Neural progenitor cell (in vitro differentiated cells): ENCODE data around the gene COPA. TPM values are rescaled to one million over a fixed set of nuclear protein-coding genes. Genes with fewer than 3 reads are reported as not detected.

ENCODE experiments used
- DNase-seq: peaks from one replicate; pipeline ENCODE4 v3.0.0-alpha.2; 2016; ENCODE audit warnings: low spot score
- H2AFZ ChIP-seq: fragments of 200-600 bp; sonication (generic); replicated peaks from 2 replicates; pipeline ENCODE4 v1.6.1; 2016; ENCODE audit warnings: antibody characterized with exemption
- H3F3A ChIP-seq: fragments of 200-600 bp; sonication (generic); 2 replicates; pipeline ENCODE4 v1.6.1; 2016; ENCODE audit warnings: antibody characterized with exemption, low read depth
- H3K27ac ChIP-seq: fragments of 200-600 bp; sonication (generic); 2 replicates; pipeline ENCODE4 v1.5.1; 2016; ENCODE audit warnings: mild to moderate bottlenecking
- H3K27me3 ChIP-seq: fragments of 200-600 bp; sonication (generic); 2 replicates; pipeline ENCODE4 v1.6.1; 2016; ENCODE audit warnings: mild to moderate bottlenecking, moderate library complexity
- H3K36me3 ChIP-seq: fragments of 200-600 bp; sonication (generic); 2 replicates; pipeline ENCODE4 v1.5.1; 2016
- H3K4me1 ChIP-seq: fragments of 200-600 bp; sonication (generic); 2 replicates; pipeline ENCODE4 v1.6.1; 2016; ENCODE audit warnings: mixed run types
- H3K4me2 ChIP-seq: fragments of 200-600 bp; sonication (generic); 2 replicates; pipeline ENCODE4 v1.6.1; 2016
- H3K4me3 ChIP-seq: fragments of 200-600 bp; sonication (generic); 2 replicates; pipeline ENCODE4 v1.5.1; 2016
- H3K79me2 ChIP-seq: fragments of 200-600 bp; sonication (generic); 2 replicates; pipeline ENCODE4 v1.6.1; 2016; ENCODE audit warnings: low read depth
- H3K9ac ChIP-seq: fragments of 200-600 bp; sonication (generic); 2 replicates; pipeline ENCODE4 v1.6.1; 2016
- H3K9me3 ChIP-seq: fragments of 200-600 bp; sonication (generic); 2 replicates; pipeline ENCODE4 v1.5.1; 2016; ENCODE audit warnings: low read depth
- H4K20me1 ChIP-seq: fragments of 200-600 bp; sonication (generic); 2 replicates; pipeline ENCODE4 v1.6.1; 2016; ENCODE audit warnings: low read depth
- H3K27ac Mint-ChIP-seq: 3 replicates; pipeline ENCODE4 v1.8.0; 2021; ENCODE audit warnings: mixed read lengths
- H3K27me3 Mint-ChIP-seq: 2 replicates; pipeline ENCODE4 v1.8.0; 2022; ENCODE audit warnings: low read depth, mild to moderate bottlenecking, inconsistent platforms, moderate library complexity, mixed read lengths; ENCODE audit not compliant: insufficient read depth
- H3K36me3 Mint-ChIP-seq: 3 replicates; pipeline ENCODE4 v1.8.0; 2021; ENCODE audit warnings: mixed read lengths
- H3K4me1 Mint-ChIP-seq: 3 replicates; pipeline ENCODE4 v1.8.0; 2021; ENCODE audit warnings: mixed read lengths
- H3K4me3 Mint-ChIP-seq: 3 replicates; pipeline ENCODE4 v1.8.0; 2021; ENCODE audit warnings: mild to moderate bottlenecking, moderate library complexity, mixed read lengths
- H3K9me3 Mint-ChIP-seq: 3 replicates; pipeline ENCODE4 v1.8.0; 2020; ENCODE audit warnings: mixed read lengths
- EZH2 ChIP-seq: fragments of 200-600 bp; sonication (generic); IDR thresholded peaks from 2 replicates; pipeline ENCODE4 v1.6.1; 2017; ENCODE audit warnings: antibody characterized with exemption, mild to moderate bottlenecking, moderate library complexity
- EZH2phosphoT487 ChIP-seq: fragments of 200-600 bp; sonication (generic); IDR thresholded peaks from 2 replicates; pipeline ENCODE4 v1.6.1; 2017; ENCODE audit warnings: antibody characterized with exemption
- total RNA-seq: library from RNA; depleted of rRNA; stranded (reverse); fragments of >200 nt; gene quantifications from 2 replicates; pipeline ENCODE4 v1.2.3, GENCODE V29; 2015; ENCODE audit warnings: low replicate concordance
- TF ChIP-seq, protein P1 (sequence below): fragments of 200-600 bp; sonication (generic); IDR thresholded peaks from 2 replicates; pipeline ENCODE4 v1.5.1; 2017; ENCODE audit warnings: antibody characterized with exemption, mild to moderate bottlenecking

Gene COPA
- total RNA-seq, 1 donor from 2014 or later, result 82.6 TPM

DNA sequence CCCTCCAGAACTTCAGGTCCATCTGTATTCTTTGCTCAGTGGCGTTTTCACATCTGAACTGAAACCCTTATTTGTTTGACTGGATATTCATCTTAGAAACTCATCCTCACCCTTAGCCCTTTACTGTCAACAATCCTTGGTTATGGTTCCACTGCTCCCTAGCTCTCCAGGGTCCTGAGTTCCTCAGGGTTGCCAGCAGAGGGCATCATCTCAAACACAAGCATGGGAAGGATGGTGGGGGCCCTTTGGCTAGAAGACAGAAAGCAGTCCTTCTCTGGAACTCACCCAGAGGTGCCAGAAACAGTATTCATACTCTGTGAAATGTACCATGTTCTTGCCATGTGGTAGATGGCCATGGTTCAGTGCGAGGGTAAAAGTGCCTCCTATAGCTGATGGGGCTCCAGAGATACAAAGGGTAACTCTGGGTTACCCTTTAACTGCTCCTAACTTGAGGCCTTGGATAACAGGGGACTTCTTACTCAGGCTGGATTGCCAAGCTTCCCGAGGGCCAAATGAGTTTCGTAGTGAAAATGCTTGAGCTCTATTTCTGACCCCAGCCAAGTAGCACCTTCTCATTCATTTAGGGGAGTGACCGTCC, 11.4 kb upstream of the COPA start:
- no peaks in the 10 kb centered on the region for H3K9me3 Mint-ChIP-seq
- peaks cover 17% of the 10 kb centered on the region for H3K36me3 ChIP-seq
- no peak overlapping the region for H3K4me3 ChIP-seq
- no peak overlapping the region for H3K27ac ChIP-seq
- peaks cover 6% of the 10 kb centered on the region for H3F3A ChIP-seq
- H3K4me1 Mint-ChIP-seq, result no peaks in the 10 kb centered on the region
- no peak overlapping the region for H3K27ac Mint-ChIP-seq
- H3K36me3 Mint-ChIP-seq, result peaks cover 45% of the 10 kb centered on the region
- H3K79me2 ChIP-seq, result no peaks in the 10 kb centered on the region
- no peaks in the 10 kb centered on the region for H3K27me3 Mint-ChIP-seq
- H3K4me3 Mint-ChIP-seq, result no peak overlapping the region
- H3K27me3 ChIP-seq, result no peaks in the 10 kb centered on the region
- H2AFZ ChIP-seq, result no peak overlapping the region
- no peak overlapping the region for H3K9ac ChIP-seq
- no peaks in the 10 kb centered on the region for H3K4me1 ChIP-seq
- H3K9me3 ChIP-seq, result no peaks in the 10 kb centered on the region
- TF ChIP-seq, protein P1, sequence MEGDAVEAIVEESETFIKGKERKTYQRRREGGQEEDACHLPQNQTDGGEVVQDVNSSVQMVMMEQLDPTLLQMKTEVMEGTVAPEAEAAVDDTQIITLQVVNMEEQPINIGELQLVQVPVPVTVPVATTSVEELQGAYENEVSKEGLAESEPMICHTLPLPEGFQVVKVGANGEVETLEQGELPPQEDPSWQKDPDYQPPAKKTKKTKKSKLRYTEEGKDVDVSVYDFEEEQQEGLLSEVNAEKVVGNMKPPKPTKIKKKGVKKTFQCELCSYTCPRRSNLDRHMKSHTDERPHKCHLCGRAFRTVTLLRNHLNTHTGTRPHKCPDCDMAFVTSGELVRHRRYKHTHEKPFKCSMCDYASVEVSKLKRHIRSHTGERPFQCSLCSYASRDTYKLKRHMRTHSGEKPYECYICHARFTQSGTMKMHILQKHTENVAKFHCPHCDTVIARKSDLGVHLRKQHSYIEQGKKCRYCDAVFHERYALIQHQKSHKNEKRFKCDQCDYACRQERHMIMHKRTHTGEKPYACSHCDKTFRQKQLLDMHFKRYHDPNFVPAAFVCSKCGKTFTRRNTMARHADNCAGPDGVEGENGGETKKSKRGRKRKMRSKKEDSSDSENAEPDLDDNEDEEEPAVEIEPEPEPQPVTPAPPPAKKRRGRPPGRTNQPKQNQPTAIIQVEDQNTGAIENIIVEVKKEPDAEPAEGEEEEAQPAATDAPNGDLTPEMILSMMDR, result peak; percentile 81
- TF ChIP-seq EZH2, result no peak
- no peak overlapping the region for H3K4me2 ChIP-seq
- DNase-seq, result peak; percentile 76
- H4K20me1 ChIP-seq, result no peaks in the 10 kb centered on the region

DNA sequence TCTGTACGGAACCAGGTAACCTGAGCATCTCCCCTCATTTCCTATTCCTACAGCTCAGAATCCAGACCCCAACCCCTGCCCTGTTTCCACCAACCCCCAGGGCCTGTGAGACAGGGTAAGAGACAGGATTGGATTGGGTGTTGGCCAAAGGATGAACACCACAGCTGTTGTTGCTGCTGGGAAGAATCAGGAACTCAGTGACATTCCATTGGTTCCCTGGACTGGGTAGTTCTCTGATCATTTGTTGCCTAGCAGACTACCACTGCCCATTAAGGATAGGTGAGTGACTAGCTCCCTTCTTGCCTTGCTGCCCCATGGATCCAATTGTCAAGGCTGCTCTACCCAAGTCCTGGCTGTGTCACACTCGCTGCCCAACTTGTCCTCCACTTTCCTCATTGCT, 10.2 kb upstream of the COPA start:
- peaks cover 38% of the 10 kb centered on the region for H3K36me3 Mint-ChIP-seq
- no peak overlapping the region for H3K4me3 ChIP-seq
- H3K4me3 Mint-ChIP-seq, result no peak overlapping the region
- H3K4me1 Mint-ChIP-seq, result no peaks in the 10 kb centered on the region
- H3K4me2 ChIP-seq, result no peak overlapping the region
- peaks cover 6% of the 10 kb centered on the region for H3F3A ChIP-seq
- H3K36me3 ChIP-seq, result peaks cover 17% of the 10 kb centered on the region
- no peak overlapping the region for H3K27ac ChIP-seq
- no peaks in the 10 kb centered on the region for H3K4me1 ChIP-seq
- no peak overlapping the region for H3K9ac ChIP-seq
- H3K79me2 ChIP-seq, result no peaks in the 10 kb centered on the region
- H3K27me3 Mint-ChIP-seq, result no peaks in the 10 kb centered on the region
- no peak for DNase-seq
- H3K9me3 Mint-ChIP-seq, result no peaks in the 10 kb centered on the region
- H3K27ac Mint-ChIP-seq, result no peak overlapping the region
- H3K27me3 ChIP-seq, result no peaks in the 10 kb centered on the region
- no peak overlapping the region for H2AFZ ChIP-seq
- TF ChIP-seq, protein P1, result no peak
- no peak for TF ChIP-seq EZH2
- TF ChIP-seq EZH2phosphoT487, result no peak
- no peaks in the 10 kb centered on the region for H3K9me3 ChIP-seq
- peaks cover under 1% of the 10 kb centered on the region for H4K20me1 ChIP-seq

DNA sequence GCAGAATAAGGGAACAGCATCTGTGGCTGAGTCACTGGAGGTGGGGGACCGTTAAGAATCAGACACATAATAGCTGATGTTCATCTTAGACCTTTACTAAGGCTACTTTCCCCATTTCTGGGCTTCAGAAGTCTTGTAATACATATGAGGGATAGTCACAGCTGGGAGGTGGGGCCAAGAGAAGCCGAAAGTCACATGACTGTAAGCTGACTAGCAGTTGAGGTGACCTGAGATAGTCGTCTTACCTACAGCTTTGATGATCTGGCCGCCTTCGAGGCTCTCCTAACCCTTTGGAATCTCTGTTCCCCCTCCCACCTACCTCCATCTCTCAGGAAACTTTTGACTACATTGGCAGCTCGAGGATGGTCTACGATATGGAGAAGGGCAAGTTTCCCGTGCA, 9.5 kb upstream of the COPA start:
- Histone ChIP-seq H3K4me1 (no peaks in the 10 kb centered on the region), H3K4me3 (no peak overlapping the region), H3K79me2 (no peaks in the 10 kb centered on the region), H3K4me2 (no peak overlapping the region), H3K27me3 (no peaks in the 10 kb centered on the region), H2AFZ (no peak overlapping the region), H3K36me3 (peaks cover 17% of the 10 kb centered on the region), H3K9ac (no peak overlapping the region), H4K20me1 (peaks cover 4% of the 10 kb centered on the region), H3F3A (peaks cover 6% of the 10 kb centered on the region), H3K27ac (no peak overlapping the region), H3K9me3 (no peaks in the 10 kb centered on the region)
- H3K9me3 Mint-ChIP-seq, result no peaks in the 10 kb centered on the region
- H3K36me3 Mint-ChIP-seq, result peaks cover 32% of the 10 kb centered on the region
- TF ChIP-seq EZH2phosphoT487, result no peak
- TF ChIP-seq, protein P1, result no peak
- TF ChIP-seq EZH2, result no peak
- no peaks in the 10 kb centered on the region for H3K4me1 Mint-ChIP-seq
- H3K4me3 Mint-ChIP-seq, result no peak overlapping the region
- no peaks in the 10 kb centered on the region for H3K27me3 Mint-ChIP-seq
- no peak overlapping the region for H3K27ac Mint-ChIP-seq
- DNase-seq, result no peak
